ENCODE measurements around the gene ZNF740.

Gene ZNF740

DNA sequence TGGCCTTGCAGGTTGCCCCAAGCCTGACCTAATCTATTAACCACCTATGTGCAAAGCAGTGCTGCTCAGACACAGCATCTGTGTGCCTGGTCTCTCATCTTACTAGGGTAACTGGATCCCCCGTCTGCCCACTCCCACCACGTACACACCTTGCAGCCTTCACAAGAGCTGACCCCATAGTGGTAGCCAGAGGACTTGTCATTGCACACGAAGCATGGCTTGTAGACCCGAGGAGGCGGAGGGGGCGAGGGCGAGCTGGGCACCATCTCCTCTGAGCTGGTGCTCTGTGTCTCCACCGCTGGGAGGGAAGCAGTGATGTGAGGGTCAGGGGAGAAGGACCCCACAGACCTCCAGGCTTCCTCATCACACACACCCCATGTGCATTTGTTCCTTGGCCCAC is 35.0 kb downstream of the ZNF740 start:
- no peak for DNase-seq

DNA sequence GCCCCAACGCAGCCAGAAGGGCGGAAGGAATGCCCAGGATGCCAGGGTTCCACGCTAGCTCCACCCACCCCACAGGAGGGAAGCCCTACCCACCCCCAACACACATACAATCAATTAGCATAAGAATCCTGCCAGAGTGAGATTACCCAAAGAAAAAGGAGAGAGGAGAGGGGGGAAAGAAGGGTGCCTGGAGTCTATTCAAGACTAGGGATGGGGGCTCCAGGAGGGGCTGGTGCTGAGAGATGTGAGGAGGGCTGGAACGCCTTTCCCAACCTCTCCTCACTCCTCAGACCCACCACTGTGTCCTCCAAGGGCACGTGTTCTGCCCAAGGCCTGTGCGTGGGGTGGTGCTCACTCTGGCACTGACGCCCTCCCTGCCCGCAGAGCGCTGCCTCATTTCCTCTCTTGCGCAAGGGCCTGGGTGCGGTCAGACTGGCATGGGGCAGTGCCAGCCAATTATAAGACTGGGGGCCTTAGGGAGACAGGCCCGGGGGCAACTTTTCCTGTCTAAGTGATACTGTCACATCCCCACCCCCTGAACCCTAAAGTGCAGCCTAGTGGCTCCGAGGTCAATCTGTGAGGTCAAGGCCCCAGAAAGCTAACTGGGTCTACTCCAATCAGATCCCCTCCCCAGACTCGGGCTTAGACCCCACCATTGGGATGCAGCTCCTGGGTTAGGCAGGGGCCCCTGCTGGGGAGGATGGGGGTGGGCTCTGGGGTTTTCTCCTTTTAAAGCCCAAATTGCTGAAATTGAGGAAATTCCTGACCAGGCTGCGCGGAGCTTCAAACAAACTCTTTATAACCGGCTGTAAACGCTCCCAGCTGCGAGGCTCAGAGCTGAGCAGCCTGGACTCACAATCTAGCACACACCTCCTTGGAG is 36.8 kb downstream of the ZNF740 start:
- DNase-seq: no peak

DNA sequence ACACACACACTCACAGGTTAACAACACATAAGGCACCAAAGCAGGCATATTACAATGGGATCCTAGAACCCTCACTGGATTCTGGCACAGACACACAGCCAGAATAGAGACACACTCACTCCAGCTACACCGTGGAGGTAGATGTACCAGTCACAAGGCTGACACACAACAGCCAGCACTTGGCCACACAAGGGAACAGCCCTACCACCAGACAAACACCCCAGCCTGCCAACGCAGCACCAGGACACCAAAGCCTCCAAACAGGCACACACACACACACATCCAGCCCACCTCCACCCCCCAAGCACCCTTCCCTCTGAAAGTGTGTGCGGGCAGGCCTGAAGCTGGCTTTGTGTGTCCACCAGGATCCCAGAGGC is 37.4 kb downstream of the ZNF740 start:
- DNase-seq: no peak

DNA sequence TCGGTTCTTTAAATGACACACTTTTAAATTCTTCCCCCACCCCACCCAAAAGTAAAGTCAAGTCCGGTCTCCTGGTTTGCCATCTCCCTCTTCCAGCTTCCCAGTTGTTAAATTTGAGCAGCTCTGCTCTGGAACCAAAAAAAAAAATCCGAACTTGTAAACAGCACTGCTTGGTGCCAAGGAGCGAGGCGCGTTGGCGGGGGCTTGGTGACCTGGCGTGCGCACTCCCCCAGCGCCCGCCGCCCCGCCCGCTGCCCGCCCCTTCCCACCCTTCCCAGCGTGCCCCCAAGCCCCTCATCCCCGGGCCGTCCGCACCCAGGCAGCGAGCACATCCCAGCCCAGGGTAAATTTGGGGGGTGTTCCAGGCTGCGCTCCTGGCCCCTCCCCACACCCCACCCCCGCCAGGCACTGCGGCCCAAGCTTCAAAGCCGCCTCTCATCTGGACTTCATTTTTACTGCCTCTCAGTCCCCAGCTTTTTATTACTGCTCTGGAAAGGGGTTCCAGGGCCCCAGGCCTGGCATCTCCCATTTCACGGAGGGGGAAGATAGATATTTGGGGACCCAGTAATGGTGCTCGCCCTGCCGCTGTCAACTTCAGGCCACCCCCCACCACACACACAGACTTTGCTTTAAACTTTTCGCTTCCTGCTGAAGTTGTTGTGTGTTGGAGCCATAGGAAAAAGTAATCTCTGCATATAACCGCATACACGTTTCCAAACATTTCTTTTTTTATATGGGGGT is 38.2 kb downstream of the ZNF740 start:
- DNase-seq: no peak

DNA sequence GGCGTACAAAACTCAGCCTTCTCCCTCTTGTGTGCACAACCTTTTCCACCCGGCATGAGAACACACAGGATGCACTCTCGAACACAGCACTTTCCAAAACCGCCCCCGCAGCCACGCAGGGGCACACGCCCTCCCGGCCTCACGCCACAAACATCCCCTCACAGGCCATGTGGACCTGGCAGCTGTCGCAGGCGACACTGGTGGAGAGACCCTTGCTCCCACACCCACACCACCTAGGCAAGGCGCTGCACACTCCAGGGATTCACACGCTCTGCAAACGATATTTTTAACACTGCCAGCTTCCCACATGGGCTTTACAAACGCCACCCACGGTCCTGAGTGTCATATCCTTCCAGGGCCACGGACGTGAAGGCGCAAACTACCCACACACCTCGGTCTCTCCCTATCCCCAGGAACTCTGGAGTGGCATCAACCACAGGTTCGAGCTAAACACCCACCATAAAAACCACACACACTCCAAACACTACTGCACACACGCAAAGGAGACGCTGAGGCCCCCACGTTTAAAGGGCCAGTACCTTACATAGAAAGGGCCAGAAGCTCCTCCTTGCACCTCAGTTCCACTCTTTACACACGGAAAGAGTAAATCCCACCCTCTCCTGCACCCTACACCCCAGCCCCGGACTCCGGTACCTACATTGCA is 38.9 kb downstream of the ZNF740 start:
- no peak for DNase-seq

DNA sequence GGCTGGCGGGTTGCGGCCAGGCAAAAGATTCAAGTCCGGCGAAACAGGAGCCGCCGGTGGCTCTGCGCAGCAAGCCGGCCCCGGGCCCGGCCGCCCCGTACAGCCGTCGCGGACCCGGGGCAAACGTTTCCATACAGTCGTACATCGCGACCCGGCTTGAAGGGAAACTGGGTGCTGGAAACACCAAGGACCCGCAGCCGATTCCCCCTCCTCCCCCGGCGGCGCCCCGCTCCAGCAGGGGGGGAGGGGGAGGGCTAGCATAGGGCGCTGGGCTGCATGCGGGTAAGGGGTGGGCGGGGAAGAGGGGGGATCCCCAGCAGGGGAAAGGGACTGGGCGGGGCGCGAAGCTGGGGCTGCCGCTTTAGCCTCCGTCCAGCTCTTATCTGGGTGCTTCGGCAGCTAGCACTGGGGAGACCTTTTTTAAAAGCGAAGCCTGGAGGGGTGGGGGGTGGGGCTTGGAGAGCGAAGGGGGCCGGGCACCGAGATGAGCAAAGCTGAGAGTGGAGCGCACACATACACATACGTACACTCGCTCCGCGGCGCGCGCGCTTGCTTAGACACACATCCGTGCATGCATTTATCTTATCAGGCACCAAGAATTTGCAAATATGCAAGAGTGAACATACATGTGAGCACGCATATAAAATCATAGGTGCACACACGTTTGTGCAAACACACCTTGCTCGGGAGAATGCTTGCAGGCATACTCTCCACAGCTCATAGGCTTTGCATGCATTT is 39.6 kb downstream of the ZNF740 start:
- DNase-seq: peak; percentile 33

DNA sequence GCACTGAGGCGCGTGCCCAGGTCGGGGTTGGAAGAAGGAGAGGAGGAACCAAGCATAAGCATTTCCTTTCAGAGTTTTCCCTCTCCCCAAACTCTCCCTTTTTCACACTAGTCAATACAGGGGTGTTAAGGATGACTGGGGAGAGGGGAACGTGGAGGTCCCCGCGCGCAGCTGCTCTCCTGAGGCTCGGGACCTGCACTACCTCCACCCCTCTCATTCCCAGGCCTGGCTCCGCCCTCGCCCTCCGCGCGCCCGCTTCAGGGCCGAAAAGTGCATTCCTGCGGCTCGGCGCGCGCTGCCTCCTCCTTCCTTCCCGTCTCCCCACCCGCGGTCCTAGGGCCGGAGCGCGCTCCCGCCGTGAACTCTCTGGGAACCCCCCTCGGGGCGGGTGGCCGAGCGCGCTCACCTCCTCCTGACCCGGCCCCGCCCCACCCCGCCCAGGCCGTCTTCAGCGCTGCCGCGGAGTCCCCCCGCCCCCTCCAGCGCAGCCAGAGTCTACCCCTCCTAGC is 40.2 kb downstream of the ZNF740 start:
- DNase-seq: peak; percentile 76

DNA sequence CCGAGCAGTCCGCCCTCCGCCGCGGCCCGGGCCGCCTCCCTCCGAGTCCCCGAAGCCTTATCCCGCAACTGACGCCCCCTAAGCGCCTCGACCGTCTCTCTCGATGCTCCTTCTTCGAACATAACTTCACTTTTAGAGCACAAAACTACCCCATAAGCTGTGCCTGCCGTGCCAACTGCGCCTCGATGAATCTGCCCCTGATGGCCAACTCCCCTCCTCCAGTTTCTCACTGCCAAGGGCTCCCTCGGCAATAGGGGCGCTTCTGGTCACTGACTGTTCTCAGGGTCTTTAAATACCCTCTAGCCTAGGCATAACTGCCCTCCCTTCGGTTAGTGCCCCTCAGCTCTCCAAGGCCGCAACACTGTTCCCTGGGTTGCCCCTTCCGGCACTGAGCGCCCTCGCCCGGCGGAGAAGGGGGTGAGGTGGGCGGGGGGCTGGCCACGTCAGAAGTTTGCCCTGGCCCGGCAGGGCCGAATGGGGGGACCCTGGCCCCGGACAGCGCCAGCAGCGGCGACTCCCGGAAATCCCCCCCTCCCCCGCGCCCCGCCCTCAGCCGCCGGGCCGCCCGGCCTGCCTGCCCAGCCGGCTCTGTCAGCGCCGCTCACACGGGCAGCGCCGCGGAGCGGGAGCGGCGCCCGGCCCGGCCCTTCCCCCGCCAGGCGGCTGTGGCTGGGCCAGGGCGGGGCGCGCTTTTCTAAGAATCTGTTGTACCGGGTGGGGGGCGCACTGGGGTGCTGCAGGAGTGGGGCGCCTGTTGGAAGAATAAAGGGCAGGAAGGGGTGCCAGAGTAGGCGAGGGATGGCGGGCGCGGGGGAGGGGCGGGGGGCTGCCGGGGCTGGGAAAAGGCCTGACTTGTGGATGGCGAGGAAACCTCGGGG is 40.9 kb downstream of the ZNF740 start:
- DNase-seq: peak; percentile 70

DNA sequence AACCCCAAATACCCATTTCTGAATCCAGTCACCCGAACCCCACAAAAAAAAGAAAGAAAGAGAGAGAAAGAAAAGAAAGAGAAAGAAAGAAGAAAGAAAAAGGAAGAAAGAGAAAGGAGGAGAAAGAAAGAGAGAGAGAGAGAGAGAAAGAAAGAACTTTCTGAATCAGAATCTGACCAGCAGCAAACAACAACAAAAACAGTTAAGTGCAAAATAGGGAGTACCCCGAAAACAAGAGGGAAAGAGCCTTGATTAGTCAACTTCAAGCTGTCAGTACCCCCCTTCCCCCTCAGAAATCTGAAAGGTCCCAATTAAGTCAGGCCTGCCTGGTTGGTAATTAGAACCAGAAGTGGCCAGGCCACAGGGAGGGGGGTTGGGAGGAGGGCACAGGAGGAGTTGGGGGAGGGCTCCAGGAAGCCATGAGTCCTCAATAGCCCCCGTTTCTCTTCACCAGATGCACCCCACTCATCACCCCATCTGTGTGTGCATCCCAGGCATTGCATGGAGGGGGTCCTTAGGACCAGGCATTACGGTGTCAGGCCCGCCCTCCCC is 41.7 kb downstream of the ZNF740 start:
- no peak for DNase-seq

DNA sequence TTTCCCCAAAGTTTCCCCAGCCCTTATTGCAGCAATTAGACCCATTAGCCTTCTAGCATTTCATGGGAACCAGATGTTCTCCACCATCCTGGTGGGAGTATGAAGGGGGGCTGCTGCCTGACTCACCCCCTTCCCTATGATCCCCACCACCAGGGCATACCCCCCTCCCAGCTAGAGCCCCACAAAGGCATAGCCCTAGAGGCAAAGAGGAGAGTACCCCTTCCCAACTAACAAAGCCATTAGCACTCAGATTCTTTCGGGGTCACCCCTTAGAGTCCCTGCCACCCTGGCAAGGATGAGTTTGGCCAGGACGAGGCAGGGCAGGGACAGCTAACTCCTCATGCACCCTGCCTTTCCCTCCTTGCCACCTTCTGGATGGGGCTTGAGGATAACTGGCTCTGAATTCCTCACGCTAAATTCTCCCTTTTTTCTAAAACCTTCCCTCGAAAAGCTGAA is 42.3 kb downstream of the ZNF740 start:
- no peak for DNase-seq

DNA sequence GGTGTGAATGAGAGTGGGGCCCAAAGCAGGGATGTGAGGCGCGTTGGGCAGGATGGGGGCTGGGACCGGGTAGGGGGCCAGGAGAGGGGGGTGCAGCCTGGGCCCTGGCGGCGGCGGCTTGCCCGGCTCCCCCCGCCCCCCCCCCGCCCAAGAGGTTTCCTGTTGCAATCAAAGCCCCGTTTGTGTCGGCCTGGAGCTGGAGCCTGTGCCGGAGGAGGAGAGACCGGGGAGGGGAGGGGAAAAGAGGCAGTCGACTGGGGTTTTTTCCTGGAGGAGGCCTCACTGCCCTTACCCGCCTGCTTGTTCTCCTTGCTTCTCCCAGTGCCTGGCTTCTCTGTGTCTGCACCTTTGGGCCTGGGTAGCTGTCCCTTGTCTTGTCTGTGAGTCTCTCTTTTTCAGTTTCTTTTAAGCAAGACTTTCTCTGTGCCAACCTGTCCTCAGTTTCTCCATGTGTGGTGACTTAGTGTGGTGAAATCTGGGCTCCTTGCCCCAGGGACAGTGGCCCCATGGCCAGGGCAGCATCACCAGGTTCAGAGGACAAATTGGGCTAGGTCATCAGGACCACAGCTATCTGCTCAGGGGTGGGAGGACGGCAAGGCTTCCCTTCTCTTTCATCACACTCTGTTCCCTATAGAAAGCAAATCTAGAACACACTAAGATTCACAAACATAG is 43.0 kb downstream of the ZNF740 start:
- no peak for DNase-seq

DNA sequence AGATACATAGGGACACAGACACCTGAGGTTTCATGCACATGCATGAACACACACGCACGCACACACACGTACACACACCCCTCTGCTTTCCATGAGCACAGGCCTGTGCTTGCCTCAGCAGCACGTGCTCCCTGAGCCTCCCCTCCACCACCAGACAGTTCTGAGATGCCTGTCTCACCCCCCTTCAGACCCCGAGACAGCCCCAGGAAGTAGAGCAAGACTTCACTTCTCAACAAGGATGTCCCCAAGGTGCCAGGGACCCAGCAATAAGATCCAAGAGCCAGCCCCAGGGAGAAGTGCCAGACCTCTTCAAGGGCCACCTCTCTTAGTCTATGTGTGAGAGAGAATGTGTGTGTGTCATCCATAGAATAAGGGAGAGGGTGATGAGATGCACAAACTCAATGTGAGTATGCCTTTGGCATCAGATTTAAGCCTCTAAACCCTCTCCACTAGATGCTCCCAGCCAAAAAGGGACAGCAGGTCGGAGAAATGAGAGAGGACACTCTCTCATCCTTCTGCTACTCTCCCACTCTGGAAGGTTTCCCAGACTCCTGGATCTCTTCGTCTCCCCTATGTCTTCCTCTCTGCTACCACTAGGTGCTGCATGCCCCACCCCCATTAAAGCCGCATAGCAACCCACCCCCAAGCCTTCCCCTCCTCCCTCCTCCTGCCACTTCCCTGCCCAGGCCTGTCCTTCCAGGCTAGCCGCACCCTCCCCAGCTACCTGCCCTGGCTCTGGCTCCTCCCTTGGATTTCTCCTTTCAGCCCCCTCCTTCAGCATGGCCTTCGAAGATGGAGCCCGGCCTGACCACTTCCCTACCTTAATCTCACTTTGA is 43.8 kb downstream of the ZNF740 start:
- peak; percentile 43 for DNase-seq

DNA sequence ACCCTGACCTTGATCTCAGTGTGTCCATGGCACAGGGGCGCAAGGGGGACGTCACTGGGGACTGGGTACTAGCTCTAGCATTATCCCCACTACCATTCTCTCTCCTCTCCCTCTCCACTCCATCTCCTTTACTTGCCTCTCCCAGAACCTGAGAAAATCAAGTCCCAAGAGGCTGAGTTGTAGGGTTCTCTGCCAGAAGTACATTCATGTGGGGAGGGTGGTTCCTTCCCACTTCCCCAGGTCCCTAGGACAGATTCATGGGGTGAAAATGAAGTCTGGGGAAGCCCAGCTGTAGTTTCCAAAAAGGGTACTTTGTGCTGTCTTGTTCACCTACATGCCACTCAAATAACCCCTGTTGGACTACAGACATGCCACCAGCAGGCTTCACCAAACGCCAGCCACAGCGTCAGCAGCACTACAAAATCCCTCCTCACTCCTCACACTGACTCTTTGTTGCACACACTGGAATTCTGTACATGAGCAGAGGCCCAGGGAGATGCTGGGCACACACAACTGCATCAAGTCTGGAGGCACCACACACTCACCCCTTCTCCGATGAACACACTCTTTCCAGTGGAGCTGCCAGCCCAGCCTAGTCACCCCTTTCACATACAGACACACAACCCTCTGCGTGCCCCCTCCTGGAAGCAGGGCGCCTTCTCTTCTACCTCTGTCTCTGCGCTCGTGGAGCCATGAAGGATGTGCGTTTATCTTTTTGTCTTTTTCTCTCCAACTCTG is 44.5 kb downstream of the ZNF740 start:
- no peak for DNase-seq

DNA sequence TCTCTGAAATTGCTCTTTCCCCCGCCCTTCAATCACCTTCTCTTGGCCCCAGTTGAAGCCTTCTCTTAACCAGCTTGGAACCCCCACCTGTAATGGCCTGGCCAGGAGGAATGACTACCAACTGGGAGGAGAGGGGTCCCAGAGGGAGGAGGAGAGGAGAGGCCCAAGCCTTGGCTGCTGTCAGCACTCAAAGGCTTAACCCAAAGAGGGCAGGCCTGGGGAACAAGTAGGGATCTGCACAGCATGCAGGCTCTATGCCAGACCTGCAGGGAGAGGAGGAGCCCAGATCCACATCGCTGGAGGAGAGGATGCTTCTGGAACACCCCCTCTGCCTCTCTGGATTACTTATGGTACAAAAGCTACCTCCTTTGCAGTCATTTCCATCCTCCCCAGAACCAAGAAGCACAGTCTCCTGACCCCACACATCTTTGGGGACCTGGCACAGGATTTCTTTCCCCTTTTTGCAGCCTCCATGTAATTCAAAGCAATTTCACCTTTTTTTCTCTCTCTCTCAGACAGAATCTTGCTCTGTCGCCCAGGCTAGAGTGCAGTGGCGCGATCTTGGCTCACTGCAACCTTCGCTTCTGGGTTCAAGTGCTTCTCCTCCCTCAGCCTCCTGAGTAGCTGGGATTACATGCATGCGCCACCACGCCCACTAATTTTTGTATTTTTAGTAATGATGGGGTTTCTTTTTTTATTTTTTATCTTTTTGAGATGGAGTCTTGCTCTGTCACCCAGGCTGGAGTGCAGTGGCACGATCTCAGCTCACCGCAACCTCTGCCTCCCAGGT is 45.3 kb downstream of the ZNF740 start:
- no peak for DNase-seq

DNA sequence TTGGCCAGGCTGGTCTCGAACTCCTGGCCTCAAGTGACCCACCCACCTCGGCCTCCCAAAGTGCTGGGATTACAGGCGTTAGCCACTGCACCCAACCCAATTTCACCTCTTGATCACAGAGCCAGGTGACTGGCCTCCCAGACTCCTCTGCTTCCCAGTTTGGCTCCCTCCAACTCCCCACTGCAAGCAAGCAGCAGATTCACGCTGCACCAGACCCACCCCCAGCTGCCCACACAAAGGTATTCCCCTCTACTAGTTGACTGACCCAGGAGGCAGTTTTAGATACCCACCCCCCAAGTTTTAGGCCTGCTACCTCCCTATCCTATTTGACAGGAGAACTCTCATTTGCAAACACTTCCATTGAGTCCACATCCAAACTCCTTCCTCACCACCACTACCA is 46.3 kb downstream of the ZNF740 start:
- no peak for DNase-seq

DNA sequence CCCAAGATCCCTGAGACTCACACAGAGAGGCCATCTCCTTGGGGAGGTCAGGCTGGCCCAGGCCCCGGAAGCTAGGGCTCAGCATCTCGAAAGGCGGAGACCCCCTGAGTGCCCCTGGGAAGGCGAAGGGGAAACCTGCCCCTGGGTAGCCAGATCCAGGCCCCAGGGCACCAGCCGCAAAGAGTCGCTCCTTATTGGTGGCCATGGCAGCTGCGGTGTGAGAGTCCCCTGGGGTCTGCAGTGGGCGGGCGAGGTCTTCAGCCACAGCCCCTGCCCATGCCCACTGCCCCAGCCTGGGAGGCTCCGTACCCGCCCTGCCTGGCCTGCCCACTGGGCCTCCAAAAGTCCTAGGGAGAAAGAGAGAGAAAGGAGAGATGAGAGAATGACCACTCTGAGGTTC is 46.8 kb downstream of the ZNF740 start:
- DNase-seq: no peak

DNA sequence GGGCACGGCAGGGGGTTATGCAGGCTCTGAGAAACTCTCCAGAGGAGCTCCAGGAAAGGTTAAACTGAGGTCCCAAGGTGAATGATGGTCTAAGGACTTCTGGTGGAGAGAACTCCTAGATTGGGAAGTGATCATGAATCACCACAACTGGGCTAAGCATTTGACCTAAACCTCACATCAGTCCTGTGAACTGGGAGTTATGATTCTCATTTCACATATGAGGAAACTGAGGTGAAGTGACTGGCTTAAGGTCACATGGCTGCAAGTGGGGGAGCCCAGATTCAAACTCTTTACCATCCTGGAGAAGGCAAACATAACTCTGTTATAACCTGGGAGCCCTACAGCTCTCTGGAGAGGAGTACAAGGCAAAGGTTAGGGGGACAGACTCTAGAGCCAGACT is 47.3 kb downstream of the ZNF740 start:
- no peak for DNase-seq

DNA sequence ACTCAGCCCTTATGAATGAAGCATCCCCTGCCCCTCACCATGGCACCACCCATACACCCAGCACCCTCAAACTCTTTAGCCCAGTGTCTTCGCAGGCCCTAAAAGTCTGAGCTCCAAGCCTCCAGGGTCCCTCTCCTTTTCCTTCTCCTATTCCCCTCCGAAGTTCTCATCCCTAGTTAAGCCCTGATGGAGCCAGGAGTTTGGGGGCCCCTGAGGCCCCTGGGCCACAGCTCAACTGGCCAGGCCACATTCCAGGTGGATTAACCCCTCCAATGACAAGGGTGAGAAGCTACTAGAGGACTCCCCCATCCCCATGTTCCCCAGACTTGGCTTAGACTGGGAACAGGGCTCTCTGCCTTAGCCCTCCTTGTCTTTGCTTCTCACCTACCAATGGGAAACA is 48.9 kb downstream of the ZNF740 start:
- DNase-seq: no peak

Data from NCI-H526 treated with DMSO at 0.1 percent for 48 hours (cell line).